GM18867 (cell line): ENCODE results near the gene RASL10B.

ENCODE experiments used
- ATAC-seq: cut with Tn5 transposase; IDR thresholded peaks from one replicate; pipeline ENCODE4 v1.9.1; 2021; ENCODE audit warnings: mild to moderate bottlenecking, moderate library complexity; ENCODE audit not compliant: unreplicated experiment

RASL10B gene

GRCh38 chr17:35791681-35792350, 60.4 kb downstream of the RASL10B start:
- ATAC-seq = no peak
